ENCODE measurements around the gene ENGASE.

Gene ENGASE

GRCh38 chr17:79093270-79093669 is 18.6 kb downstream of the ENGASE start:
- Histone ChIP-seq H3K27ac (no peak overlapping the region), H3K27me3 (replicated peaks) (peaks cover 16% of the 10 kb centered on the region), H3K4me3 (ENCODE audit: low read depth, low read length) (no peak overlapping the region), H3K36me3 (replicated peaks) (no peaks in the 10 kb centered on the region)
- in situ Hi-C loops (cut with HindIII; ENCODE audit: low pct_ligation_motif_present, low sequenced_read_pairs): no loop called here
- TF ChIP-seq CTCF (IDR thresholded peaks at IDR 0.05; ENCODE audit: low read depth, low read length, missing control alignments): no peak
- DNase-seq: no peak

GRCh38 chr17:79094261-79094660 is 19.6 kb downstream of the ENGASE start:
- Histone ChIP-seq H3K27me3 (replicated peaks) (peaks cover 26% of the 10 kb centered on the region), H3K27ac (no peak overlapping the region), H3K36me3 (replicated peaks) (no peaks in the 10 kb centered on the region), H3K4me3 (ENCODE audit: low read depth, low read length) (no peak overlapping the region)
- in situ Hi-C loops (cut with HindIII; ENCODE audit: low pct_ligation_motif_present, low sequenced_read_pairs): no loop called here
- no peak for DNase-seq
- no peak for TF ChIP-seq CTCF (IDR thresholded peaks at IDR 0.05; ENCODE audit: low read depth, low read length, missing control alignments)

- Histone ChIP-seq H3K27ac (no peak overlapping the region), H3K36me3 (replicated peaks) (no peaks in the 10 kb centered on the region), H3K4me3 (ENCODE audit: low read depth, low read length) (no peak overlapping the region), H3K27me3 (replicated peaks) (peaks cover 28% of the 10 kb centered on the region)
- TF ChIP-seq CTCF (IDR thresholded peaks at IDR 0.05; ENCODE audit: low read depth, low read length, missing control alignments): no peak
- in situ Hi-C loops (cut with HindIII; ENCODE audit: low pct_ligation_motif_present, low sequenced_read_pairs): no loop called here
- DNase-seq: no peak
These were observed 20.9 kb downstream of the ENGASE start for GRCh38 chr17:79095345-79096055.

GRCh38 chr17:79096477-79096876 is 21.9 kb downstream of the ENGASE start:
- DNase-seq: no peak
- Histone ChIP-seq H3K27me3 (replicated peaks) (peaks cover 34% of the 10 kb centered on the region), H3K36me3 (replicated peaks) (no peaks in the 10 kb centered on the region), H3K4me3 (ENCODE audit: low read depth, low read length) (no peak overlapping the region), H3K27ac (no peak overlapping the region)
- in situ Hi-C loops (cut with HindIII; ENCODE audit: low pct_ligation_motif_present, low sequenced_read_pairs): no loop called here
- TF ChIP-seq CTCF (IDR thresholded peaks at IDR 0.05; ENCODE audit: low read depth, low read length, missing control alignments): no peak

GRCh38 chr17:79097226-79098055 is 22.8 kb downstream of the ENGASE start:
- peaks cover 34% of the 10 kb centered on the region for H3K27me3 ChIP-seq (replicated peaks)
- in situ Hi-C loops (cut with HindIII; ENCODE audit: low pct_ligation_motif_present, low sequenced_read_pairs): no loop called here
- H3K27ac ChIP-seq: no peak overlapping the region
- H3K4me3 ChIP-seq (ENCODE audit: low read depth, low read length): no peak overlapping the region
- DNase-seq: no peak
- TF ChIP-seq CTCF (IDR thresholded peaks at IDR 0.05; ENCODE audit: low read depth, low read length, missing control alignments): no peak
- no peaks in the 10 kb centered on the region for H3K36me3 ChIP-seq (replicated peaks)

Measured in brain microvascular endothelial cell (primary cell).